HUDEP-2 (cell line): Measurements from ENCODE around the gene PTGFR.
A peak's percentile ranks its signal among the peaks of the same experiment; 100 is the strongest.

ENCODE experiments used
- DNase-seq, 76 experiments: peaks; one replicate each; lab custom pipeline; 2025; ENCODE audit not compliant: unreplicated experiment in 76 of 76; lab: John Stamatoyannopoulos, UW

The PTGFR gene

DNA sequence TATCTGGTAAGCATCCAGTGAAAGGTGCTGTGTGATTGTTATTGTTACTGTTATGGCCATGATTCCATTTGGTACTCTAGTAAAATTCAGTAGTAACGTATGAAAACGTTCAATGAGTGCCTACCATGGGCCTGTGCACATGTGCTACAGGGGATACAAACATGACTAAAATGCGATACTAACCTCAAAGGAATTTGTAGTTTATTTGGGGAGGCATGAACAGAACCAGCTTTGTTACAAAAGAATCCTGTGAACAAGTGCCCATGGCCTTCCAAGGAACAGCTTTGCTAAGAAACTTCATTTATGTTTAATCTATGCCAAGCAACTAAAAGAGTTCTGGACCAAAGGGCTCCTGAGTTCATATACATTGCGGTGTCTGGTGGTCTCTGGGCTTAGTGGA is 28.7 kb downstream of the PTGFR start:
- no peak for DNase-seq

DNA sequence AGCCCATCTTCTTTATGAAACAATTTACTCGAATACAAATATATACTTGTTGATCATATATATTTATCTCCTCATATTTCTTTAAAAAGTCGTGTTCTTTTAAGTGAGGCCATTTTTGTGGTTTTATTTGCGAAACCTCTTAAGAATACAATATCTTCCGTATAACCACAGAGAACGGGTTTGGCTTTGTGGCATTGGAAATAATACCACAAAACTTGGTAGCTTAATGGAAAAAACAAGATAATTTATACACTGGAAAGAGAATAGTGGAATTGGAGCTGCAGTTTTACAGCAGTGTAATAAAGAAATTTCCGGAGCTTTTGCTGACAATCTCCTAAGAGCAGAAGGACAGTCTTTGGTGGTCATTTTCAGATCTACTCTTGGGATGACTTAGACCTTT is 29.4 kb downstream of the PTGFR start:
- no peak for DNase-seq

DNA sequence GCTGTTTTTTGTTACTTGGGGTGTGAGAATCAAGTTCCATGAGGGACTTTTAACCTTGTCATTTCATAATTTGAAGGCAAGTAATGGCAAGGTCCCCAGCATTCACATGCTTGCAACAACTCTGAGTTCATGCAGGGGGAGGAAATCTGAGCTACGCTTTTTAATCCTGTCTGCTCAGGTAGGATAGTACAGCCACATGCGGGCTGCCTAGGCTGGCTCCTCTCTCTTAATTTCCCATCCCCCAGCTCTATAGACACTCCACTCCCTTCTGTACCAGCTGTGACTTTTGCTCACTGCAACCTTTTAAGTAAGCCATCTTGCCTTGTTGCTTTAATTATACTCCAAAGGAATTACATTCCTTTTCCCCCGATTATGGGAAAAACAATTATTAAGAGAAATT is 30.1 kb downstream of the PTGFR start:
- no peak for DNase-seq

DNA sequence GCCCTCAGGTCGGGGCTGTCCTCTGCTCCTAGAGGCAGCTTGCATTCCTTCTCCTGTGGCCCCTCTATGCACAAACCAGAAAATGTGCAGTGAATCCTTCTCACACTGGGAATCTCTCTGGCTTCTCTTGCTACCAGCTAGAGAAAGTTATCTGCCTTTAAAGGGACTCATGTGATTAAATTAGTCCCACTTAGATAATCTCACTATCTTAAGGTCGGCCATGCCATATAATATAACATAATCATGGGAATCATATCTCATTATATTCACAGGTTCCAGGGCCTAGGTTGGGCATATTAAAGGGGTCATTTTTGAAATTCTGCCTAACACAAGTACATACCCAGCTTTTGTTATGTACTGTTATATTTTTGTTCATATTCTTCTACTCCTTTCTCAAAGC is 31.4 kb downstream of the PTGFR start:
- no peak for DNase-seq

DNA sequence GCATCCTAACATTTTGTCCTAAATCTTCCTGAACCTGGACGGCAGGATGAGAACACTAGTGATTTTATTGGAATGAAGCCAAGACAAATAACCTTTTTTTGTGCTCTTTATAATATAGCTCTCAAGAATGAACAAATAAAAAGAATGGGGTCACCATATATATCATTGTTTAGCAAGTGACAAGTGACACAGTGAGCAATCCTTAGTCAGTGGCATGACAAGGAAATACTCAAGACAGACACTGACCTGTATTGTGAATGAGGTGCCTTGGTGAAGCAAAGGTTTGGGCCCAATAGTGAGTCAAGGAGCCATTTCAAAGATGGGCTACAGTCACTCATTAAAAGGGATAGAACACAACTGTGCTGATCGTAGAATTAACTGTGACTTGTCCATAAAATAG is 35.7 kb downstream of the PTGFR start:
- DNase-seq = no peak

DNA sequence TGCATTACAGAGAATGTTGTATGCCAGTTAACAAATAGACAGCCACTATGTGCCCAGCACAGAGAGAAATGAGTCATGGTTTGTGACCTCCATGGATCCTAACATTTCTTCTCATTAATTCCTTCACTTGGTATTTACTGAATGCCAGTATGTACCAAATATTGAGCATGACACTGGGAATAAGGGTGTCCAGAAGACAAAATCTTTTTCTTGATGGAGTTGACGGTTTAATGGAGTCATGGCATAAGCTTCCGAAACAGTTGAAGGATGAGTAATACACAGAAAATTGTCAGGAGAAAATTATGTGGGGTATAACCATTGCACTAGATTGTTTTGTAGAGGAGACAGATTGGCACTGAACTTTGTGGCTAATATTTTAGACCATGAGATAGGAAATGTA is 36.9 kb downstream of the PTGFR start:
- DNase-seq = no peak

DNA sequence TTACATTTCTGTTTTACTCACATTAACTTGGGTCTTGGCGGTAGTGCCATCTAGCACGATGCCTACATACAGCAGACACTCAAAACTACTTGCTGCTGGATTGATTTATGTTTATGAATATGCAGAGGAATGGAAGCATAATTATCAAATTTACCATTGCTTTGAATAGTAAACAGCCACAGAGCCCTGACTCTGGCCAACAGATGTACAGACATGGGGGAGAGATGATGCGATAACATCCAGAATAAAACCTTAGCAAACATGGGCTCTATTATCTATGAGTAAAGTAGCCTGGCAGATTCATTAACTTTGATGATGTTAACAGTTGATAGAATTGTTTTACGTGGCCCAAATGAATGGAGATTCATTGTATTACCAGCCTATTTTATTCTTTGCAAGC is 42.8 kb downstream of the PTGFR start:
- no peak for DNase-seq

DNA sequence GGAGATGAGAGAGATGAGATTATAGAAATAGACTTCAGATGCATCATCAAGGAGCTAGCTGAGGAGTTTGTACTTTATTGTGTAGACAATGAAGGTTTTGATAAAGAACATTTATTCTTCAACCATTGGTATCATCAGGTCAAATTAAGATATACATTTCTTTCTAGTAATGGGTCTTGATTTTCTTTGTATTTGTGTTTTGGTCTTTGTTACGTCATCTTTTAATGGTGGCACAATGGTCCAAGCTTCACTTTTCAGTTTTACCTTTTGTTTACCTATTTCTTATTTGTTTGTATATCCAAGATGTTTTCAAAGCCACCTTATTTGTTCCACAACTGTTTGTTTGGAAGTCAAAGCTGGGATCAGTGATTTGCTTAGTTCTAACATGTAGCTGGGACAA is 44.5 kb downstream of the PTGFR start:
- no peak for DNase-seq

DNA sequence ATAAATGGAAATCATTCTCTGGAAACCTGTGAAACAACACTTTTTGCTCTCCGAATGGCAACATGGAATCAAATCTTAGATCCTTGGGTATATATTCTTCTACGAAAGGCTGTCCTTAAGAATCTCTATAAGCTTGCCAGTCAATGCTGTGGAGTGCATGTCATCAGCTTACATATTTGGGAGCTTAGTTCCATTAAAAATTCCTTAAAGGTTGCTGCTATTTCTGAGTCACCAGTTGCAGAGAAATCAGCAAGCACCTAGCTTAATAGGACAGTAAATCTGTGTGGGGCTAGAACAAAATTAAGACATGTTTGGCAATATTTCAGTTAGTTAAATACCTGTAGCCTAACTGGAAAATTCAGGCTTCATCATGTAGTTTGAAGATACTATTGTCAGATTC is 45.7 kb downstream of the PTGFR start:
- no peak for DNase-seq

DNA sequence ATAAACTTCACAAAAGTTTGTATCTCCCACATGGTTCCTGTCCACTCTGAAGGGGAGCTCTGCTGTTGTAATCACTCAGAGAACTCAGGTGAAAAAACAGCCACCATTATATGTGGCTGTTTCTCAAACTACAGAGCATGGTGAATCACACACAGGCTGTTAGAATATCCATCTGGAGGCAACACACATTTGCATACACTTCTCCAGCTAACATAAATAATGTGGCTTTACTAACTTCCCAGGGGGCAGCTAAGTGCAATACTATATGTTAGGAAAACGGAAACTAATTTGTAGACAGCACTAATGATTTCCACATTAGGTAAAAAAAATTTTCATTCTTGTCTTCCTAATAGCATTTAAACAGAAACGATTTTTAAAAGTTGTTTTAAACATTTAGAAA is 49.3 kb downstream of the PTGFR start:
- no peak for DNase-seq

DNA sequence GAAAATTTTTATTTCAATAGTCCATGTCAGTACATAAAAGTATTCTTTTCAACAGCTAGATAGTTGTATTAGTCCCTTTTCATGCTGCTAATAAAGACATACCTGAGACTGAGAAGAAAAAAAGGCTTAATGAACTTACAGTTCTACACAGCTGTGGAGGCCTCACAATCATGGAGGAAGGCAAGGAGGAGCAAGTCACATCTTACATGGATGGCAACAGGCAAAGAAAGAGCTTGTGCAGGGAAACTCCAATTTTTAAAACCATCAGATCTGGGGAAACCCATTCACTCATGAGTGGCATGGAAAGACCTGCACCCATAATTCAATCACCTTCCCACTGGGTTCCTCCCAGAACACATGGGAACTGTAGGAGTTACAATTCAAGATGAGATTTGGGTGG is 50.7 kb downstream of the PTGFR start:
- DNase-seq = no peak

DNA sequence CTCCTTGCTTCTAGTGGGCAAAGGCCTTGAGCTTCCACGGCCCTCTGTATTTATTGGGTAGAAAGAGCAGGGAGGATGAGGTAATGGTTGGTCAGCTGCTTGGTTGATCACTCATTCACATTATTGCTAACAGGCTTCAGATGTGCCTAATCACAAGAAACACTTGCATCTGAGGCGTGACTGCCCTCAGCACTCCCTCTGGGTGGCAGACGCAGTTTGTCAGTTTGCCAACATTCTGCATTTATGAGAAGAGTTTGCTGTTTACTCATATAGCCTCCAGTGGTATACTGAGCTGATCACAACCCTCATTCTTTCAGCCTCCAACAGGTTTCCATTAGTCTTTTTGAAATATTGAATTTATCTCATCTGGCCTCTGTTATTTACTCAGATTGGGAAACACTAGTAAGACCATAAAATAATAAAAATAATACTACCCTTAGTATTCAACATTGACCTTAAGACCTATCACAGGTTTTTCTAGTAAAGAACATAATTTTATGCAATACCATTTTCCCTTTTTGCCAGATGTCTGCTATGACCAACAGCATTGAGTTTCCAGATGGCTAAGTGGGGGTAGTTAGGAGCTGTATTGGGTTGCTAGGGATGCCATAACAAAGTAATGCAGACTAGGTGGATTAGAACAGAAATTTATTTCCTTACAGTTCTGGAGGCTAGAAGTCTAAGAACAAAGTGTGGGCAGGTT is 53.3 kb downstream of the PTGFR start:
- peak in 4 of 76 experiments; percentile 1 to 16 (median 4) for DNase-seq

DNA sequence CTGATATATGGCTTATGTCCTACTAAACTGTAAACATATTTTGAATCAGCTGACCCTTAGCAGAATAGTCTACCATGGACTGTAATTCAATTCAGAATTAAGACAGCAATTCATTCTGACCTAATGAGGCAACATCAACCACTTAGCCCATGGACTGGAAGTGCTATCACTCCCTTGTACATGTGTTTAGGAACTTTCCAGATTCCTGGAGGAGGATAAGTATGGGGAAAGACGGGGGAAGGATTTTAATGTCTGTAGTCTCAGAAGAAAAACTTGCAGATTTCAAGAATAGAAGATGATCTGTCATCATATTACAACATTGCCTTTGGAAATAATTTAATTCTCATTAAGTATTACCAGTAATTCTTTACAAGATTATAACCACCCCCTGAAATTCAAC is 56.3 kb downstream of the PTGFR start:
- DNase-seq = no peak

DNA sequence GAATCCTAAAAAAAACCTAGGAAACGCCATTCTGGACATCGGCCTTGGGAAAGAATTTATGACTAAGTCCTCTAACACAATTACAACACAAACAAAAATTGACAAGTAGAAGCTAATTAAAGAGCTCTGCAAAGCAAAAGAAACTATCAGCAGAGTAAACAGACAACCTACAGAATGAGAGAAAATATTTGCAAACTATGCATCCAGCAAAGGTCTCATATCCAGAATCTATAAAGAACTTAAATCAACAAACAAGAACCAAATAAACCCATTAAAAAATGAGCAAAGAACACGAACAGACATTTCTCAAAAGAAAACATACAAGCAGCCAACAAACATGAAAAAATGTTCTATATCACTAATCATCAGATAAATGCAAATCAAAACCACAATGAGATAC is 58.6 kb downstream of the PTGFR start:
- DNase-seq = no peak

DNA sequence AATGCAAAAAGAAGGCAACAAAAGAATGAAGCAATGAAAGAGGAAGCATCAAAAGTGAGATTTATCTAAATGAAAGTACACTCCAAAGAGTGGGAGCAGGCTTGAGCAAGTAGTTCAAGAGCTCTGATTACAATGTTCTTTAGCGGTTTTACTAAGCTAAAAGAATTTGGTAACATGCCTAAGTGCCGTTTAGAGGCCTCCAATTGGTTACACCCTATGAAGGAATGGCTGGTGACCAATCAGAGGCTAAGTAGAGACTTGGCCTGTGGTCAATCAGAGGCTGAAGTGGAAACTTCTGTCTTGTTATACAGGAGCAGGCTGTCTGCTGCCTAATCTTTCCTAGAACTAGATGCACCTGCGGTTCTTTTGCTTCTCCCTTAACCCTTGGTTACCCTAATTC is 59.1 kb downstream of the PTGFR start:
- DNase-seq = peak in 4 of 76 experiments; percentile 5 to 21 (median 10)

DNA sequence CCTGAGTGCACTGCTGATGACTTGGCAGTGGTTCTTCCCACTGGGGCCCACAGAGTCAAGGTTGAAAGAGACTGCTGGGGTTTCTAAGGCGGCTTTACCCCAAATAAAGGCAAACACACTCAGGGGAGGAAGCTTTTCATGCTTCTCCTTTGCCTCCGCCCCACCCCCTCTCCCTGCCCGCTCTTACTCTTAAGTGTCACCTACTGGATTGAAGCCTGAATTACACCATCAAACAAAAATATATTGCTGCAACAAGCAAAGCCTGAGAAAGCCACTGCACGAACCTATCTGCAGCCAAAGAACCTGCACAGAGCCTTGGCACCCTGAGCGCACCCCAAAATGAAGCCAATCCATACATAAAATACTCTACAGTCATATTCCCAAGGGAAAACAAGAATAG is 63.1 kb downstream of the PTGFR start:
- DNase-seq = no peak

DNA sequence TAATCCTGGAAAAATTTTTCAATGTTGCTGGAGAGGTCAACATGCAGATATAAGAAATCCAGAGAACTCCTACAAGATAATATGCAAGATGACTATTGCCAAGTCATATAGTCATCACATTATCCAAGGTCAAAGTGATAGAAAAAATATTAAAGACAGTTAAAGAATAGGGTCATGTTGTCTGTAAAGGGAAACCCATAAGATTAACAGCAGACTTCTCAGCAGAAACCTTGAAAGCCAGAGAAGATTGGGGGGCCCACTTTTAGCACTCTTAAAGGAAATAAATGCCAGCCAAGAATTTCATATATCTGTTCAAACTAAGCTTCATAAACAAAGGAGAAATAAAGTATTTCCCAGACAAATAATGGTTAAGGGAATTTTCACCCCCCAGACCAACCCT is 64.1 kb downstream of the PTGFR start:
- no peak for DNase-seq

DNA sequence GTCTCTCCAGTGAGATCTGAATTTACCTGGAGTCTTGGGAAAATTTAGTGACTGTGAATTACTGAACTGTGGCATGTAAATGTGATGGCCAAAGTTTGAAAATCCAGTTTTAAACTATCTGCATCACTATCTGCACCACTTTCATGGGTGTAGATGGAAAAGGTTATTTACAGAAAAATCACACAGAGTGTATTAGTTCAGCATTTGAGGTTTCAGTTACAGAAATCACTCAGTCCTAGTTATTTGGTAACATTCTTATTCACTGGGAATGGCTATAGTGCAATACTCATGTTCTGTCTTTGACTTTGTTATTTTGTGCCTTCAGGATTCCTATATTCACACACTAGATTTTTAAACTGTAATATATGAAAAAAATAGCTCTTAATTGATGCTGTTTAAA is 68.9 kb downstream of the PTGFR start:
- no peak for DNase-seq

DNA sequence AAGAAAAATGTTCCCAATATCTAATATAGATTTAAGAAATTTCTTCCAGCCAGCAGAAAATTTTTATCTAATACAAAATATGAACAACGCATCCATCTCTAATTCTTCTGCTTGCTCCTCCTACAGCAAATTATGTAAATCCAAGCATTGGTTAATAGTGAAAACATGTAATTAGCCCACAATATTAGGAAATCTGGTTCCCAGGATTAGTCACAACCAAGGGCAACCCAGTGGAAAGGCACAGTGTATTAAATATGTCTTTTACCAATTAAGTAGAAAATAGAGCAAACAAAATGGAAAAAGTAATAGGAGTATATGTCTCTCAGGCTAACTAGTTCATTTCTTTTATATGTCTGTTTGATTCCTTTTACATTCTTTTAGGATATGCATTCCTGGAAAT is 70.0 kb downstream of the PTGFR start:
- DNase-seq = no peak

DNA sequence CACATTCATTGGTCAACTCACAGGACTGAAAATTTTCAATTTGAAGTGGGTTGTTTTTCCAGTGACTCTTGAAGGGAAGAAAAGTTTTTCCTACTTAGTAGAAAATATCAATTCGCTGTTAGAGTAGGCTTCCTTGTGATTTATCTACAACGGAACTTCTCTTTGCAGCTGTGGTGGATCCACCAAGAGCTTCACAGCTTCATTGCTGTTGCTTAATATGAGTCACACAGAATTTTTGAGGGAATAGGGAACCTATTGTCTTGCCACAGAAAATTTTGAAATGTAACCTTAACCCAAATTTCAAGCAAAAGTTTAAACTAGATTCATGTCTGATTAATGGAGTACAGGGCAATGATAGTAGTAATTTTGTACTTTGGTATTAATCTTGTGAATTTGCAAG is 71.1 kb downstream of the PTGFR start:
- no peak for DNase-seq

DNA sequence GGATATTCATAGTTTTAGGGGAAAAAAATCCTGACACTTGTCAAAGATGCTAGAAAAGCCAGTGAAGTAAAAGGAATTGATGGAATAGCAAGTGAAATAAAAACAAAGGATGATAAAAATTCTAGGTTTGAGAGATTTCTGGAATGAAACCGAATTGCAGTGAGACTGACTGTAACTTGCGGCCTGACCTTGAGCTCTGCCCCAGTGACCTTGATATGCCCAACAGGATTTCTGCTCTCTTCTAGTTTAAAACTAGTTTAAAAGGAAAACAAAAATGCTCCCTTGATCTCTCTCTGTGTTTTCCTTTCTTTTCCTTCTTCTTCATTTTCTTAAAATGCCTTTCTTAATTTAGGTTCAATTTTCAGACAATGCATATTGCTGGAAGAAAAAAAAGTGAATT is 74.6 kb downstream of the PTGFR start:
- no peak for DNase-seq

DNA sequence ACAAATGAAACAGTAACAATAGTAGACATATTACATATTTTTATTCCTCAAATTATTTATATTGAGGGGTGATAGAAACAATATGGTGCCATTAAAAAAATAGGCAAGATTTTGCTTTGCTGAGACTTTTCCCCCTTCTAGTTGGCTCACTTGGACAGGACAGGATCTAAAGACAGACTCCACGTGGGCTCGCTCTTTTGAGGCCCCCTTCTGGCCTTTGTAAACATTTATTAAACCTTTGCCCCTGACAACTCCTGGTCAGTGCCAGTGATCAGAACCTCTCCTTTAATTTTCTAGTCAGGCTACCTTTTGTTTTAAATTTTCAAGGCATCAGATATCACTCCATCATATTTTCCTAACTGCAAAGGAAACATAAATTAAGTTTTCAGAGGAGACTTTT is 79.8 kb downstream of the PTGFR start:
- no peak for DNase-seq
